HEK293T (cell line): ENCODE measurements around the gene DNAJC7.

Source experiments
- ARNT ChIP-seq: fragments of 450-650 bp; IDR thresholded peaks from 2 replicates; pipeline ENCODE4 v1.6.1; 2017; ENCODE audit warnings: mild to moderate bottlenecking
- BHLHE40 ChIP-seq: fragments of 450-650 bp; IDR thresholded peaks from 2 replicates; pipeline ENCODE4 v1.6.1; 2016; ENCODE audit warnings: mild to moderate bottlenecking, moderate library complexity, borderline replicate concordance
- ELF4 ChIP-seq: fragments of 450-650 bp; IDR thresholded peaks from 2 replicates; pipeline ENCODE4 v1.6.1; 2017; ENCODE audit warnings: antibody characterized with exemption
- FOXK2 ChIP-seq: fragments of 450-650 bp; IDR thresholded peaks from 2 replicates; pipeline ENCODE4 v1.6.1; 2016; ENCODE audit warnings: mild to moderate bottlenecking
- FOXM1 ChIP-seq: fragments of 450-650 bp; IDR thresholded peaks from 2 replicates; pipeline ENCODE4 v1.6.1; 2017; ENCODE audit warnings: mild to moderate bottlenecking, borderline replicate concordance
- LEF1 ChIP-seq: fragments of 450-650 bp; IDR thresholded peaks from 2 replicates; pipeline ENCODE4 v1.6.1; 2017; ENCODE audit warnings: mild to moderate bottlenecking, borderline replicate concordance
- NFRKB ChIP-seq: fragments of 450-650 bp; IDR thresholded peaks from 2 replicates; pipeline ENCODE4 v1.6.1; 2016; ENCODE audit warnings: mild to moderate bottlenecking, moderate library complexity
- PKNOX1 ChIP-seq: fragments of 450-650 bp; IDR thresholded peaks from 2 replicates; pipeline ENCODE4 v1.6.1; 2016
- SUZ12 ChIP-seq: fragments of 450-650 bp; IDR thresholded peaks from 2 replicates; pipeline ENCODE4 v1.6.1; 2016; ENCODE audit warnings: mild to moderate bottlenecking
- TARDBP ChIP-seq: fragments of 450-650 bp; IDR thresholded peaks from 2 replicates; pipeline ENCODE4 v1.6.1; 2016
- ZNF384 ChIP-seq: fragments of 450-650 bp; IDR thresholded peaks from 2 replicates; pipeline ENCODE4 v1.6.1; 2016

GRCh38 chr17:42009170-42009569, 8.1 kb downstream of the DNAJC7 start:
- TF ChIP-seq ARNT = no peak
- TF ChIP-seq FOXK2 = no peak
- no peak for TF ChIP-seq ELF4
- no peak for TF ChIP-seq FOXM1
- no peak for TF ChIP-seq SUZ12
- TF ChIP-seq NFRKB = no peak
- no peak for TF ChIP-seq TARDBP
- no peak for TF ChIP-seq BHLHE40
- no peak for TF ChIP-seq ZNF384
- no peak for TF ChIP-seq LEF1
- TF ChIP-seq PKNOX1 = no peak
